AG09319 (cell line): ENCODE data around the gene ESAM.

ENCODE experiments used
- DNase-seq: peaks from one replicate; pipeline ENCODE4 v3.0.0-alpha.2; 2010; ENCODE audit warnings: low read depth; ENCODE audit errors: extremely low read depth
- CTCF ChIP-seq: IDR thresholded peaks from 2 replicates; pipeline ENCODE4 v1.5.1; 2011; ENCODE audit warnings: low read depth, mild to moderate bottlenecking, inconsistent platforms, low read length, moderate library complexity

Gene ESAM

GRCh38 chr11:124751391-124751740 is 10.7 kb downstream of the ESAM start:
- DNase-seq: no peak
- no peak for TF ChIP-seq CTCF

- no peak for TF ChIP-seq CTCF
- DNase-seq: no peak
Observed at GRCh38 chr11:124749912-124750311, 12.2 kb downstream of the ESAM start.

- TF ChIP-seq CTCF: no peak
- DNase-seq: no peak
Observed at GRCh38 chr11:124748481-124749343, 13.4 kb downstream of the ESAM start.

- no peak for DNase-seq
- TF ChIP-seq CTCF: no peak
Observed at GRCh38 chr11:124748100-124748418, 14.0 kb downstream of the ESAM start.

GRCh38 chr11:124747406-124748099 is 14.5 kb downstream of the ESAM start:
- no peak for DNase-seq
- no peak for TF ChIP-seq CTCF

- peak; percentile 11 for DNase-seq
- peak; percentile 65 for TF ChIP-seq CTCF
Observed at GRCh38 chr11:124746621-124747243, 15.4 kb downstream of the ESAM start.

GRCh38 chr11:124745835-124746620 is 16.1 kb downstream of the ESAM start:
- TF ChIP-seq CTCF: peak; percentile 14
- no peak for DNase-seq
